Activated T-cell treated with anti-CD3 and anti-CD28 coated beads, Interleukin-2, amount 50 U/mL, for 72 hours (primary cell): Measurements from ENCODE around the gene TRAF3IP1. TPM values are rescaled to one million over a fixed set of nuclear protein-coding genes. Genes with fewer than 3 reads are reported as not detected.
"Not testable (repeated sequence)": the region's sequence is repeated elsewhere in the genome, so short reads cannot be mapped to it uniquely, and the experiment has no call there.

ENCODE experiments used
- ATAC-seq, 2 donors: fragments of 150-1000 bp; cut with Tn5 transposase; replicated peaks in 1 of 2; 2 replicates each; pipeline ENCODE4 v1.10.0; 2021; ENCODE audit warnings: moderate library complexity in 2 of 2, mild to moderate bottlenecking in 1 of 2
- DNase-seq, 2 donors: peaks; one replicate each; pipeline ENCODE4 v3.0.0; 2021 to 2022; ENCODE audit warnings: mixed read lengths in 1 of 2
- H3K27ac Mint-ChIP-seq: one replicate; pipeline ENCODE4 v1.8.0; 2022; ENCODE audit warnings: mild to moderate bottlenecking, moderate library complexity, mixed read lengths
- H3K27me3 Mint-ChIP-seq: one replicate; pipeline ENCODE4 v1.8.0; 2022; ENCODE audit warnings: low read depth, mixed read lengths
- H3K36me3 Mint-ChIP-seq, 2 donors: one replicate each; pipeline ENCODE4 v1.8.0; 2022; ENCODE audit warnings: mixed read lengths in 2 of 2, mild to moderate bottlenecking in 1 of 2; ENCODE audit not compliant: insufficient read depth in 2 of 2
- H3K4me1 Mint-ChIP-seq: one replicate; pipeline ENCODE4 v1.8.0; 2022; ENCODE audit warnings: low read depth, mixed read lengths
- H3K4me3 Mint-ChIP-seq, 2 donors: one replicate each; pipeline ENCODE4 v1.8.0; 2022; ENCODE audit warnings: mild to moderate bottlenecking in 2 of 2, mixed read lengths in 2 of 2, moderate library complexity in 2 of 2
- H3K9me3 Mint-ChIP-seq, 2 donors: one replicate each; pipeline ENCODE4 v1.8.0; 2022; ENCODE audit warnings: mixed read lengths in 2 of 2
- total RNA-seq, 2 donors: library from RNA; stranded (reverse); gene quantifications; one replicate each; pipeline ENCODE4 v1.2.3, GENCODE V29; 2022

Gene TRAF3IP1
- total RNA-seq, 2 donors from 2014 or later = 7.0 to 13.1 TPM

- Mint-ChIP-seq H3K27ac (no peak overlapping the region), H3K36me3 (no peaks in the 10 kb centered on the region), H3K27me3 (no peaks in the 10 kb centered on the region), H3K4me1 (no peaks in the 10 kb centered on the region), H3K9me3 (no peaks in the 10 kb centered on the region), H3K4me3 (no peak overlapping the region)
- DNase-seq (no peak), ATAC-seq (no peak)
Measured at GRCh38 chr2:238388794-238389193, 68.5 kb downstream of the TRAF3IP1 start.

- no peaks in the 10 kb centered on the region for H3K4me1 Mint-ChIP-seq
- no peak for DNase-seq
- H3K4me3 Mint-ChIP-seq = no peak overlapping the region
- no peak for ATAC-seq
- H3K9me3 Mint-ChIP-seq = no peaks in the 10 kb centered on the region
- no peaks in the 10 kb centered on the region for H3K27me3 Mint-ChIP-seq
- H3K27ac Mint-ChIP-seq = no peak overlapping the region
- no peaks in the 10 kb centered on the region for H3K36me3 Mint-ChIP-seq
Measured at GRCh38 chr2:238389988-238390589, 69.8 kb downstream of the TRAF3IP1 start.

- no peaks in the 10 kb centered on the region for H3K9me3 Mint-ChIP-seq
- no peak overlapping the region for H3K4me3 Mint-ChIP-seq
- DNase-seq (no peak), ATAC-seq (no peak)
- no peaks in the 10 kb centered on the region for H3K4me1 Mint-ChIP-seq
- H3K27ac Mint-ChIP-seq = no peak overlapping the region
- H3K27me3 Mint-ChIP-seq = no peaks in the 10 kb centered on the region
- no peaks in the 10 kb centered on the region for H3K36me3 Mint-ChIP-seq
Measured at GRCh38 chr2:238391042-238391689, 70.8 kb downstream of the TRAF3IP1 start.

GRCh38 chr2:238396663-238397062, 76.3 kb downstream of the TRAF3IP1 start:
- Mint-ChIP-seq H3K36me3 (no peaks in the 10 kb centered on the region), H3K9me3 (no peaks in the 10 kb centered on the region), H3K27me3 (no peaks in the 10 kb centered on the region), H3K4me1 (no peaks in the 10 kb centered on the region), H3K4me3 (no peak overlapping the region), H3K27ac (no peak overlapping the region)
- DNase-seq (no peak), ATAC-seq (no peak)

- no peaks in the 10 kb centered on the region for H3K9me3 Mint-ChIP-seq
- no peak for ATAC-seq
- no peaks in the 10 kb centered on the region for H3K27me3 Mint-ChIP-seq
- no peak overlapping the region for H3K27ac Mint-ChIP-seq
- H3K36me3 Mint-ChIP-seq = no peaks in the 10 kb centered on the region
- no peak overlapping the region for H3K4me3 Mint-ChIP-seq
- DNase-seq = no peak
- no peaks in the 10 kb centered on the region for H3K4me1 Mint-ChIP-seq
Measured at GRCh38 chr2:238397356-238397755, 77.0 kb downstream of the TRAF3IP1 start.

GRCh38 chr2:238398577-238398976, 78.3 kb downstream of the TRAF3IP1 start:
- DNase-seq (no peak), ATAC-seq (no peak)
- Mint-ChIP-seq H3K36me3 (no peaks in the 10 kb centered on the region), H3K27me3 (no peaks in the 10 kb centered on the region), H3K4me3 (no peak overlapping the region), H3K9me3 (no peaks in the 10 kb centered on the region), H3K4me1 (no peaks in the 10 kb centered on the region), H3K27ac (no peak overlapping the region)

- ATAC-seq (no peak), DNase-seq (no peak)
- no peaks in the 10 kb centered on the region for H3K4me1 Mint-ChIP-seq
- no peak overlapping the region for H3K4me3 Mint-ChIP-seq
- no peak overlapping the region for H3K27ac Mint-ChIP-seq
- H3K9me3 Mint-ChIP-seq = no peaks in the 10 kb centered on the region
- no peaks in the 10 kb centered on the region for H3K27me3 Mint-ChIP-seq
- H3K36me3 Mint-ChIP-seq = no peaks in the 10 kb centered on the region
Measured at GRCh38 chr2:238399094-238399493, 78.8 kb downstream of the TRAF3IP1 start.

- no peak overlapping the region for H3K4me3 Mint-ChIP-seq
- no peaks in the 10 kb centered on the region for H3K36me3 Mint-ChIP-seq
- no peaks in the 10 kb centered on the region for H3K27me3 Mint-ChIP-seq
- H3K4me1 Mint-ChIP-seq = no peaks in the 10 kb centered on the region
- H3K9me3 Mint-ChIP-seq = no peaks in the 10 kb centered on the region
- ATAC-seq (no peak), DNase-seq (no peak)
- no peak overlapping the region for H3K27ac Mint-ChIP-seq
Measured at GRCh38 chr2:238401551-238401950, 81.2 kb downstream of the TRAF3IP1 start.

- Mint-ChIP-seq H3K36me3 (no peaks in the 10 kb centered on the region), H3K27ac (no peak overlapping the region), H3K4me1 (no peaks in the 10 kb centered on the region), H3K9me3 (no peaks in the 10 kb centered on the region), H3K27me3 (no peaks in the 10 kb centered on the region), H3K4me3 (no peak overlapping the region)
- ATAC-seq (no peak), DNase-seq (no peak)
Measured at GRCh38 chr2:238403632-238404405, 83.5 kb downstream of the TRAF3IP1 start.

- ATAC-seq (no peak), DNase-seq (no peak)
- H3K9me3 Mint-ChIP-seq = no peaks in the 10 kb centered on the region
- no peaks in the 10 kb centered on the region for H3K36me3 Mint-ChIP-seq
- no peaks in the 10 kb centered on the region for H3K4me1 Mint-ChIP-seq
- H3K27ac Mint-ChIP-seq = no peak overlapping the region
- H3K4me3 Mint-ChIP-seq = no peak overlapping the region
- H3K27me3 Mint-ChIP-seq = no peaks in the 10 kb centered on the region
Measured at GRCh38 chr2:238404406-238405216, 84.3 kb downstream of the TRAF3IP1 start.

- not testable (repeated sequence) for H3K36me3 Mint-ChIP-seq, H3K4me3 Mint-ChIP-seq, DNase-seq, H3K27me3 Mint-ChIP-seq, H3K9me3 Mint-ChIP-seq, H3K4me1 Mint-ChIP-seq, ATAC-seq, H3K27ac Mint-ChIP-seq
Measured at GRCh38 chr2:238405217-238405555, 84.9 kb downstream of the TRAF3IP1 start.

GRCh38 chr2:238406221-238406997, 86.1 kb downstream of the TRAF3IP1 start:
- ATAC-seq = no peak
- H3K9me3 Mint-ChIP-seq = no peaks in the 10 kb centered on the region
- H3K27ac Mint-ChIP-seq = no peak overlapping the region
- no peaks in the 10 kb centered on the region for H3K4me1 Mint-ChIP-seq
- no peak overlapping the region for H3K4me3 Mint-ChIP-seq
- no peaks in the 10 kb centered on the region for H3K36me3 Mint-ChIP-seq
- DNase-seq = no peak
- H3K27me3 Mint-ChIP-seq = no peaks in the 10 kb centered on the region

GRCh38 chr2:238406998-238407285, 86.6 kb downstream of the TRAF3IP1 start:
- Mint-ChIP-seq H3K4me1 (no peaks in the 10 kb centered on the region), H3K36me3 (no peaks in the 10 kb centered on the region)
- no peak for DNase-seq

More at GRCh38 chr2:238406998-238407285, 86.6 kb downstream of the TRAF3IP1 start:
- no peak overlapping the region for H3K4me3 Mint-ChIP-seq
- ATAC-seq = no peak
- H3K27ac Mint-ChIP-seq = no peak overlapping the region
- H3K27me3 Mint-ChIP-seq = no peaks in the 10 kb centered on the region
- no peaks in the 10 kb centered on the region for H3K9me3 Mint-ChIP-seq
